ENCODE data around the gene CNTNAP2. TPM values are rescaled to one million over a fixed set of nuclear protein-coding genes. Genes with fewer than 3 reads are reported as not detected.

CNTNAP2 gene
- total RNA-seq, 1 experiment from 2014 or later = 60.0 TPM

DNA sequence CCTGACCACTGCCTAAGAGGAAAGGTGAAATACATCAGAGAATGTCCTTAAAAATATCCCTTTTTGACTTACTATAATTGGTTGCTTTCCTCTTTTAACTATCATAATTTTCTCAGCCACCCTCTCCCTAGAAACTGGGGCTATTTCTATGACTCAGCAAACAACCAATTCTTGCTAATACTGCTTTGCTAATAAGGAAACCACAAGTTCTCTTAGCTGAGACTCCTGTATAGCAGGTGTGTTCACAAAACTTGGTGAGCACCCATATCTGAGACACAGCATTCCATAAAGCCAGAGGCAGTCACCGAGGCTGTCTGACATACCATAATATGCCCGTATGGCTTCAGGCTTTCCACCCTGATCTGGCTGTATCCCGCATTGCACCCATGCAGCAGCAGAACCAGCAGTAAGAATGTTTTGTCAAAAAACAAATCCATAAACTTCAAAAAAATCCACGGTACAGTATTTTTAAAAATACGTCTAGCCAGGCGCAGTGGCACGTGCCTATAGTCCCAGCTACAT, 2282.3 kb downstream of the CNTNAP2 start:
- H3K27me3 ChIP-seq (replicated peaks; ENCODE audit: insufficient read depth, low read depth, low read length, poor library complexity) = no peaks in the 10 kb centered on the region
- intact Hi-C loops (cut with micrococcal nuclease; ENCODE audit: unreplicated experiment) = no loop called here
- H3K4me1 ChIP-seq (ENCODE audit: insufficient read depth, low read length, poor library complexity, severe bottlenecking) = no peaks in the 10 kb centered on the region
- TF ChIP-seq, protein P1, sequence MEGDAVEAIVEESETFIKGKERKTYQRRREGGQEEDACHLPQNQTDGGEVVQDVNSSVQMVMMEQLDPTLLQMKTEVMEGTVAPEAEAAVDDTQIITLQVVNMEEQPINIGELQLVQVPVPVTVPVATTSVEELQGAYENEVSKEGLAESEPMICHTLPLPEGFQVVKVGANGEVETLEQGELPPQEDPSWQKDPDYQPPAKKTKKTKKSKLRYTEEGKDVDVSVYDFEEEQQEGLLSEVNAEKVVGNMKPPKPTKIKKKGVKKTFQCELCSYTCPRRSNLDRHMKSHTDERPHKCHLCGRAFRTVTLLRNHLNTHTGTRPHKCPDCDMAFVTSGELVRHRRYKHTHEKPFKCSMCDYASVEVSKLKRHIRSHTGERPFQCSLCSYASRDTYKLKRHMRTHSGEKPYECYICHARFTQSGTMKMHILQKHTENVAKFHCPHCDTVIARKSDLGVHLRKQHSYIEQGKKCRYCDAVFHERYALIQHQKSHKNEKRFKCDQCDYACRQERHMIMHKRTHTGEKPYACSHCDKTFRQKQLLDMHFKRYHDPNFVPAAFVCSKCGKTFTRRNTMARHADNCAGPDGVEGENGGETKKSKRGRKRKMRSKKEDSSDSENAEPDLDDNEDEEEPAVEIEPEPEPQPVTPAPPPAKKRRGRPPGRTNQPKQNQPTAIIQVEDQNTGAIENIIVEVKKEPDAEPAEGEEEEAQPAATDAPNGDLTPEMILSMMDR (conservative IDR thresholded peaks at IDR 0.05; ENCODE audit: low read depth, low read length) = no peak
- no peak for TF ChIP-seq EZH2 (IDR thresholded peaks at IDR 0.05; ENCODE audit: borderline replicate concordance, low read depth, low read length, poor library complexity, severe bottlenecking)
- H3K27ac ChIP-seq (ENCODE audit: low read depth, low read length, poor library complexity, severe bottlenecking) = no peak overlapping the region
- ChIA-PET POLR2A (ENCODE audit: low non-redundant PET) (no interaction called here), CTCF (no interaction called here)
- no peak overlapping the region for H3K4me3 ChIP-seq (ENCODE audit: low read depth, low read length, poor library complexity, severe bottlenecking)
- BruUV-seq (replicated peaks) = no TSS peak
- no peaks in the 10 kb centered on the region for H3K36me3 ChIP-seq (ENCODE audit: insufficient read depth, low read length, poor library complexity, severe bottlenecking)
- no peaks in the 10 kb centered on the region for H3K9me3 ChIP-seq (ENCODE audit: low read depth, low read length, poor library complexity, severe bottlenecking)
- DNase-seq (ENCODE audit: low spot score) = no peak

DNA sequence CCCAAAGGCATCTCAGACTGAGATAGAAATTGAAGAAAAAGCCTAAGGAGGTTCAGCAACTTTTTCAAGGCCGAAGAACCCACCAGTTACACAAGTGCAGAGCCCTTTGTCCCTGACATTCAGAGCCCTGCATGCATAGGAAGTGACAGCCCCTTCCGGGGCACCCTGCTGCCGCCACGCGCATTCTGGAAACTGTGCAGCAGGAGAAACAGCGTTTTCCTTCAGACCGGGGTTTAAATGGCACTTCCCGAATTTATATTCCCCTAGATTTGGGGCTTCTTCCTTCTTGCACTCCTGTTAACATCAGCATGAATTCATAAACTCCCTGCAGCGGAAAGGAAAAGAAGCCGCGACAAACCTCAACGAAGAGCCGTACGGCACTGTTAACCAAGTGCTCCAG, 2283.5 kb downstream of the CNTNAP2 start:
- DNase-seq (ENCODE audit: low spot score) = no peak
- BruUV-seq (replicated peaks) = no TSS peak

DNA sequence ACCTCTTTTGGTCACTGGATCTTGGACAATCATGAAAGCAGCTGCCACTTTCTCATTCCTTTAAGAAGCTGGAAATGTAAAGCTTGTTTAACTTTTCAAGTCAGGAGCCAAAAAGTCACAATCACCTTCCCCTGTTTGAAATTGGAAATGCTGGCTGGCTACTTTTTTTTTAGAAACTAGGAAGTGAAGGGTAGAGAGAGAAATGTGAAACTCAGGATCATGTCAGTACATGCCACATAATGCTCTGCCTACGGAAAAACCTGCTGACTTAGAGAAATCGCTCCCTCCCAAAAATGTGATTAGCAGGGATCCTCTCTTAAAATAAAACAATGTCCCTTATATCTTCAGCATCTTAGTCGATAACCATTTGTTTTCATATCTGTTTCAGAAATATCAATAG, 2285.6 kb downstream of the CNTNAP2 start:
- intact Hi-C loops (cut with micrococcal nuclease; ENCODE audit: unreplicated experiment) = no loop called here
- BruUV-seq (replicated peaks) = no TSS peak
- TF ChIP-seq, protein P1 (conservative IDR thresholded peaks at IDR 0.05; ENCODE audit: low read depth, low read length) = no peak
- TF ChIP-seq EZH2 (IDR thresholded peaks at IDR 0.05; ENCODE audit: borderline replicate concordance, low read depth, low read length, poor library complexity, severe bottlenecking) = no peak
- Histone ChIP-seq H3K4me1 (ENCODE audit: insufficient read depth, low read length, poor library complexity, severe bottlenecking) (no peaks in the 10 kb centered on the region), H3K36me3 (ENCODE audit: insufficient read depth, low read length, poor library complexity, severe bottlenecking) (no peaks in the 10 kb centered on the region), H3K27me3 (replicated peaks; ENCODE audit: insufficient read depth, low read depth, low read length, poor library complexity) (no peaks in the 10 kb centered on the region), H3K4me3 (ENCODE audit: low read depth, low read length, poor library complexity, severe bottlenecking) (no peak overlapping the region), H3K27ac (ENCODE audit: low read depth, low read length, poor library complexity, severe bottlenecking) (peak overlapping the region; percentile 15), H3K9me3 (ENCODE audit: low read depth, low read length, poor library complexity, severe bottlenecking) (no peaks in the 10 kb centered on the region)
- ChIA-PET POLR2A (ENCODE audit: low non-redundant PET) (interaction anchor here (0.7 kb wide), 1 partner anchor 17 kb away, joined by 3 read pairs; no protein-coding TSS in a partner anchor), CTCF (no interaction called here)
- DNase-seq (ENCODE audit: low spot score) = peak; percentile 18

More for the DNA sequence above, 2283.5 kb downstream of the CNTNAP2 start:
- H3K36me3 ChIP-seq (ENCODE audit: insufficient read depth, low read length, poor library complexity, severe bottlenecking) = no peaks in the 10 kb centered on the region
- no peaks in the 10 kb centered on the region for H3K27me3 ChIP-seq (replicated peaks; ENCODE audit: insufficient read depth, low read depth, low read length, poor library complexity)
- H3K27ac ChIP-seq (ENCODE audit: low read depth, low read length, poor library complexity, severe bottlenecking) = no peak overlapping the region
- TF ChIP-seq, protein P1 (conservative IDR thresholded peaks at IDR 0.05; ENCODE audit: low read depth, low read length) = no peak
- TF ChIP-seq EZH2 (IDR thresholded peaks at IDR 0.05; ENCODE audit: borderline replicate concordance, low read depth, low read length, poor library complexity, severe bottlenecking) = no peak
- no peaks in the 10 kb centered on the region for H3K4me1 ChIP-seq (ENCODE audit: insufficient read depth, low read length, poor library complexity, severe bottlenecking)
- ChIA-PET POLR2A (ENCODE audit: low non-redundant PET) (no interaction called here), CTCF (no interaction called here)
- no peaks in the 10 kb centered on the region for H3K9me3 ChIP-seq (ENCODE audit: low read depth, low read length, poor library complexity, severe bottlenecking)
- H3K4me3 ChIP-seq (ENCODE audit: low read depth, low read length, poor library complexity, severe bottlenecking) = no peak overlapping the region
- intact Hi-C loops (cut with micrococcal nuclease; ENCODE audit: unreplicated experiment) = no loop called here
